ENCODE measurements around the gene SMAD3.
"Not testable (repeated sequence)": the region's sequence is repeated elsewhere in the genome, so short reads cannot be mapped to it uniquely, and the experiment has no call there.

The SMAD3 gene

DNA sequence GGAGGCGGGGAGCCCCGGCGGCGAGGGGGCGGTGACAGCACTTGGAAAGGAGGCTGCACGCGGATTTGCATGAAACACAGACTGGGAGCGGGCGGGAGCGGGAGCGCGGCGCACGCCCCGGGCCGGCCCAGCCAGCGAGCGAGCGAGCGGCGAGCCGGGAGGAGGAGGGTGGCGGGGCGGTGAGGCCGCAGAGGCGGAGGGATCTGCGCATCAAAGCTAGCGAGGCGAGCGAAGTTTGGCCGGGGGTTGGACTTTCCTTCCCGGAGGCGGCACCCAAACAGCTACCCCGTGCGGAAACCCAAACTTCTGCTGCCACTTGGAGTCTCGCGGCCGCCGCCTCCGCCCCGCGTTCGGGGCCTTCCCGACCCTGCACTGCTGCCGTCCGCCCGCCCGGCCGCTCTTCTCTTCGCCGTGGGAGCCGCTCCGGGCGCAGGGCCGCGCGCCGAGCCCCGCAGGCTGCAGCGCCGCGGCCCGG lies at the start of gene SMAD3:
Gene SMAD3 (plus strand): TSS at position 72 of the 475 bp plus-strand sequence. CDS start 553 bp downstream, outside the sequence.
- DNase-seq (ENCODE audit: low read depth) = peak; percentile 72

DNA sequence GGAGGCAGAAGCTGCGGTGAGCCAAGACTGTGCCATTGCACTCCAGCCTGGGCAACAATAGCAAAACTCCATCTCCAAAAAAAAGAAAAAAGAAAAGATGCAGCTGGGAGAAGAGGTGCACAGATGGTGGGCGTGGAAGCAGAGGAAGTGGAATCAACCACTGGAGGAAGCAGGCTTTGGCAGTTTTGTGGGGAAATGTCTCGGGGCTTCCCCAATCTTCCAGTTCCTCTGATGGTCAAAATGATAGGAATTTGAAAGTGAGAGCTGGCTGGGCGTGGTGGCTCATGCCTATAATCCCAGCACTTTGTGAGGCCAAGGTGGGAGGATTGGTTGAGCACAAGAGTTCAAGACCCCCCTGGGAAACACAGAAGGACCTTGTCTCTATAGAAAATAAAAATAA lies 48.1 kb upstream of the SMAD3 start:
- no peak for DNase-seq (ENCODE audit: low read depth)

DNA sequence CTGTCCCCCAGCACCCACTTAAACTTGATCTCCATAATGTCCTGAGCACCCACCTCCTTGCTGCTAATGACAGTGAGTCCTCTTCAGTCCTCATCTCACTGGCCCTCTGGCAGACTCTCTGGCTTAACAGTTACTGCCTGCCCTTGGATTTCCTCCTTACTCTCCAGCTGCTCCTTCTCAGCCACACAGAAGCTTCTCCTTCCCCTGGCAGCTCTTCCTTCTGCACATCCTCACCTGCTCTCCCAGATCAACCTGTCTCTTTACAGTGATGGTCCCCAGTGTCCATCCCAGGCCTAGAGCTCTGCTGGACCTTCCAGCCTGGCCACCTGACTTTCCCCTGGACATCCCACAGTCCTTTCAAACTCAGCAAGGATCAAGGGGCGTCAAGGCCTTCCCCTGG lies 47.4 kb upstream of the SMAD3 start:
- no peak for DNase-seq (ENCODE audit: low read depth)

DNA sequence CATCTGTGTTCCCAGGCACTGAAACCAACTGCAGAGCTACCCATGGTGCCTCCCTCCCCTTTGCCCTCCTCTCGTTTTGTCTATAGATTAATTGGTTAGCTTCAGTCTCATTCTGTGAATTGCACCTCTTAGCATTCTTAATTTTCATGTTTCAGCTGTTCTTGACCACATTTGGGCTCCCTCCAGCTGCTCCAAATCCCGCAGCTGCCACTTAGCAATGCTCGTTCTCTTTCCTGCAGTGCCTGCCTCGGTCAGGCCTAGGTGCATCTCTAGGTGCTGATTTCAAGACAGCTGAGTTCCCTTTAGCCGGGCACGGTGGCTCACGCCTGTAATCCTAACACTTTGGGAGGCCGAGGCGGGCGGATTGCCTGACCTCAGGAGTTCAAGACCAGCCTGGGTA lies 47.0 kb upstream of the SMAD3 start:
- DNase-seq (ENCODE audit: low read depth) = no peak

DNA sequence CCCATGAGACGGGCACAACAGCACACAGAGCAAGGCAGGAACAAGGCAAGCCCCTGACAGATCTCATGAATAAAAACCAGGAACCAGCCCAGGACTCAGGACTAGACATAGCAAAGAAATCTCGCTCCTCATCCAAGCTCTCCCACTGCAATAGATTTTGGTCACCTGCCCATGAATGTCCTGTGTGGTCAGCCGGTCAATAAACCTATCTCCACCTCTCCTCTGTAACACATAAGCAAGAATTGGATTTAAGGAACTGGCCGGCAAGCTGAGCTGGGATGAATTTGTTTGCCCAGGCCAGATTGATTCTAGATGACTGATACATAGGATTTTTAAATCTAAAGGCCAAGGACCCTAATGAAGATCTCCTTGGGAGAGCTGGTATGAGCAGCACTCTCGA lies 46.3 kb upstream of the SMAD3 start:
- no peak for DNase-seq (ENCODE audit: low read depth)

DNA sequence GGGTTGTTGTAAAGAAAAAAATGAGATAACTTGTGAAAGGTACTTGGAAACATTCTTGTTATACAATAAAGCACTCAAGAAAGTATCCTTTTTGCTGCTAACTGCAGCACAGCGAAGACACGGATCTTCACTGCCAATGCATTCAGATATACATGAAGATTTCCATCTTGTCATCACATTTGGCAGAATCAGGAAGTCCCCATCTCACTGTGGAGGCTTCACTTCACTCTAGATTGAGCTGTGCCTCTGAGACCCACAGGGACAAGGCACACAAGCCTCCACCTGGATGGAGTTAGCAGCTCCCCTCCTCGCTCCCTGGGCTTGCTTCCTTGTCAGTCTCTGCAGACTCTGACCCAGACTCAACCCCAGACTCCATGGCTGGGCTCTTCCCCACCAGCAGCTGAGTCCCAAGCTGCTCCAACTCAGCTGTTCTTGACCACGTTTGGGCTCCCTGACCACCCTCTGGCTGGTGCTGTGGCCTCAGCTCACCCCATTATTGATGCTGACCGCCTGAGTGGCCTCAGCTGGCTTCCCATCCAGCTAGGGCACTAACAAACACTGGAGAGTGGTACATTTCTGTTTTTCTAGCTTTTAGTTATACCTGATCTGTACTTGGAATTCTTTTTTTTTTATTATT lies 45.4 kb upstream of the SMAD3 start:
- DNase-seq (ENCODE audit: low read depth) = no peak

DNA sequence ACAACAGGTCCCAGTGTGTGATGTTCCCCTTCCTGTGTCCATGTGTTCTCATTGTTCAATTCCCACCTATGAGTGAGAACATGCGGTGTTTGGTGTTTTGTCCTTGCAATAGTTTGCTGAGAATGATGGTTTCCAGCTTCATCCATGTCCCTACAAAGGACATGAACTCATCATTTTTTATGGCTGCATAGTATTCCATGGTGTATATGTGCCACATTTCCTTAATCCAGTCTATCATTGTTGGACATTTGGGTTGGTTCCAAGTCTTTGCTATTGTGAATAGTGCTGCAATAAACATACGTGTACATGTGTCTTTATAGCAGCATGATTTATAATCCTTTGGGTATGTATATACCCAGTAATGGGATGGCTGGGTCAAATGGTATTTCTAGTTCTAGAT lies 44.7 kb upstream of the SMAD3 start:
- not testable (repeated sequence) for DNase-seq (ENCODE audit: low read depth)

DNA sequence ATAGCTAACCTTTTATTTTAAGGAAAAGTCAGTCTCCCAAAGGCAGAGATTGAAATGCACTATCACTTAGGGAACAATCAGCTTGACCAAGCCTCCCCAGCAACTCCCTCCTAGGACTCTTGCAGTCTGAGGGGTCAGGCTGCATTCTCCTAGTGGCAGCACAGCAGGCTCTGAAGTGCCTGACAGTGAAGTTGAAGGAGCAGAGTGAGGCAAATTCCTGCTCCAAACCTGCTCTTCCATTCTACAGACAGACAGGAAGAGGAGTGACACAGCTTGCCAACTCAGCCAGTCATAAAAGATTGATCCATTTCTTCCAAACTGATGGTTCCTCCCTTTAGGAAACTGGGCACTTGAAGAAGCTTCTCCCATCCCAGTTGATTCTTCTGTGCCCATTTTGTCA lies 43.9 kb upstream of the SMAD3 start:
- DNase-seq (ENCODE audit: low read depth) = no peak

DNA sequence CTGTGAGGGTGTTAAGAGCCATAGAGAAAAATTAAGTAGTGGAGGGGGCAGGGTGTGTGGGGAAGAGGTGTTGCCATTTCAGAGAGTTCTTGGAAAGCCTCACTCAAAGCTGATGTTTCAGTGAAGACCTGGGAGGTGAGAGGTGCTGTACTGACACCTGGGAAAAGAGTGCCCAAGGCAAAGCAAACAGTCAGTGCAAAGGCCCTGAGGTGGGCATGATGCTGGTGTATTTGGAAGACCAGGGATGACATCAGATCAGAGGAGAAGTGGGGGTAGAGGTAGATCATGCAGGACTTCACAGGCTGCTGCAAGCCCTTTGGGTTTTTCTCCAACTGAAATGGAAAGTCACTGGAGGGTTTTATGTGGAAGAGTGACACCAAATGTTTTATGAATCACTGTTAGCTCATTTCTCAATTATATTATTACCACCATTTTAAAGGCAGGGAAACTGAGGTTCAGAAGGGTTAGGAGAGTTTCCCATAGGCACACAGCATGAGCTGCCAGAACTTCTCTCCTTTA lies 42.8 kb upstream of the SMAD3 start:
- DNase-seq (ENCODE audit: low read depth) = no peak

DNA sequence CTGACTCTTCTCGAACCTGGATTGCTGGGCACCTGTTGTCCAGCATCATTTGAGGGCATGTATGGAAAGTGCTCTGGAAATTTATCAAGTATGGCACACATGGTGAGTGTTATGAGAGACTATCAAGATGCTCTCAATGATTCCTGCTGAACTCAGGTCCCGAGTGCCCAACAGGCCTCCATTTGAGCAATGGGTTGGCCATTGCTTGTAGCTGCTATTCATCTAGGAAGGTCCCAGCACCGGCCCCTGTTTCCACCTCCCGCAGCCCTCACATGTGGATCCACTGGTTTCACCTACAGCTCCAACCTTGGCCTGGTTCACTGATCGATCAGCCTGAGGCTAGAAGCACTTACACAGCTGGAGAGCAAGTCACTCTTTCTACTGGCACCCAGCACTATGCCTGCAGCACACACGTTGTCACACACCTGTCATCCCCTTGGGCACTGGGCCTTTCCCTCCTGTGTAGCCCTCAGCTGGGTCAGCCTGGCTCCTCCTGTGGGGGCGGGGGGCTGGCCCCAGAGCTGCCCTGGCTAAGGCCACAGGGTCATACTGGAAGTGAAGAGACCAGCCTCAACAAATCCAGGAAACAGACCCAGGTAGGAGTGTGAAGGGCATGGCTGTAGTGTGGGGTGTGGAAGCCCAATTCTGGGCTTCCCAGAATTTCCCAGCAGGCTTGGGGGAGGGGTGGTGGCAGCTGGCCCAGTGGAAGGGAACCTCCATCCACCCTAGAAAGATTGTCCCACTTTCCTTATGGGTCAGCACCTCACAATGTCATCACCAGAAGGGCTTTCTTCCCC lies 41.7 kb upstream of the SMAD3 start:
- DNase-seq (ENCODE audit: low read depth) = no peak

DNA sequence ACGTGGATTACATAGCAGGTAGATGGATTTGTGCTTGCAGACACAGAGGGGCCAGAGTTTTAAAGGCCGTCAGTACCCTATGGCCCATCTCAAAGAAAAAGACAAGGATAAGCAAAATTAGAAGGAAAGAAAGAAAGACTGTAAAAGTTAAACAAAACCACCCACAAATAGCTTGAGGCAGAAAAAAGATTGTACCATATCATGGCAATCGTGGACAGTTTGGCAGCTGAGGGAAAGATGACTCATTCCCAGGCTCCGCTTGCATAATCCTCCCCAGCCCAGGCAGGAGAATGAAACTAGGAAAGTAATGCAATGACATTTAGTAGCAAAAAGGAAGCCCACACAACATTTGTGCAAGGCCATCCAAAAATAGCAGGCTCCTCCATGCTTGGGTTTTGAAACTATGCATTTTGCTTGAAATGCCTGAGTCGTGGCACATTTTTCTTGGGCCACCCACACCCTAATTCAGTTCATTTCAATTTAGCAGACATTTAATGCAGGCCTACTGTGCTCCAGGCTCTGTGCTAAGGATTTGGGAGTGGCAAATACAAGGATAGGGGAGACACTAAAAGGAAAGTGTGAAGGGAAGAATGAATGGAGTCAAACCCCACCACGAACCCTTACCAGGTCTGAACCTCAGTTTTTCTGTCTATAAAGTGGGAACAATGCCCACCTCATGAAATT lies 40.9 kb upstream of the SMAD3 start:
- DNase-seq (ENCODE audit: low read depth) = peak; percentile 91

DNA sequence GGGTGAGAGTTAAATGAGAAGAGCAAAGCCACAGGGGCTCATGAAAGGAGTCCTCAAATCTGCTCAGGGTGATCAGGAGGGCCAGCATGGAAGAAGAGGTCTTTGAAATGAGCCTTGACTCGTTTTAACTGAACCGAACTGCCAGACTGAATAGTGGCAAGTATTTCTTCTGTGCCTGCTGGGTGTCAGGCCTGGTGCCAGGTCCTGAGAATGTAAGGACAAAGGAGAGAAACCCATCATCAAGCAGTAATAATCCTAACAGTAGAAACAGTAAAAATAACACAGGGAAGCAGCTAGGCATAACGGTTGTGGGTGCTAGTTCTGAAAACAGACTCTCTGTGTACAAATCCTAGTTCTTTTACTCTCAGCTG lies 40.4 kb upstream of the SMAD3 start:
- no peak for DNase-seq (ENCODE audit: low read depth)

DNA sequence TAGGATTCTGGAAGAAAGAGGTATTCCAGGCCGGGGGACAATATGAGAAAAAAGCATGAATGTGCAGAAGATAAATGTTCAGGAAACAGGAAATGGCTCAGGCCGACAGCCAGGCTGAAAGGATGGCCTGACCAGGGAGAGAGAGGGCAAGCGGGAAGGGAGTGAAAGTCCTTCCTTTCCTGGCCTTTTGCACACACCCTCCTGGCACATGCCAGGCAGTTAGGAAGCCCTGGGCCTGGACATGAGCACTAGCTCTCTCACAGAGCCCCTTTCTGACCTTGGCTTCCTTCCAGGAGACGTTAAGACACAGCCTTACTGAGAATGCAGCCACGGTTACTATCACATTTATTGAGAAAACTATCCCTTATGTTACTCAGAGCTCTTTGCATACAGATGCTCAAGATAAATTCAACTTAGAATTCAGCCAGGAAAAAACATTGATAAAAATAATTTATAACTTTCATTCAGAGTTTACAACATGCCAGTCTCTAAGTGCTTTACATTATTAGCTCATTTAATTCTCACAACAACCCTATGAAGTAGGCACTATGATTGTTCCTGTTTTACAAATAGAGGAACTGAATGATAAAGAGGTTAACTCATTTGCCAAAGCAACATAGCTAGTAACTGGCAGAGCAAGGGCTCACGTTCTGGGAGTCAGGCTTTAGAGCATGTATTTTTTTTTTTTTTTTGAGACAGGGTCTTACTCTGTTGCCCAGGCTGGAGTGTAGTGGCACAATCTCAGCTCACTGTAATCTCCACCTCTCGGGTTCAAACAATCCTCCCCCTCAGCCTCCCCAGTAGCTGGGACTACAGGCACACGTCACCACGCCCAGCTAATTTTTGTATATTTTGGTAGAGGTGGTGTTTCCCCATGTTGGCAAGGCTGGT lies 39.4 kb upstream of the SMAD3 start:
- DNase-seq (ENCODE audit: low read depth) = no peak

DNA sequence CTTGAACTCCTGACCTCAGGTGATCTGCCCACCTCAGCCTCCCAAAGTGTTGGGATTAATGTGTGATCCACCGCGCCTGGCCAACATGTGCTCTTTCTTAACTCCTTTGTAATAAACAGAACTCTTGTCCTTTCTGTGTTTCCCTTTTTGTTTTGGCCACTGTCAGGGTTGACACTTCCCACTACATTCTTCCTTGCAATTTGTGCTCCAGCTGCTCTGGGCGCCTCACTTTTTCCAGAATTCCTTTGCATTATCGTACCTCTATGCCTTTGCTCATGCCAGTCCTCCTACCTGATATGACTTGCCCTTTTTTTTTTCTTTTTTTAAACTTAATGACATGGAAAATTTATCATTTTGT lies 38.8 kb upstream of the SMAD3 start:
- no peak for DNase-seq (ENCODE audit: low read depth)

DNA sequence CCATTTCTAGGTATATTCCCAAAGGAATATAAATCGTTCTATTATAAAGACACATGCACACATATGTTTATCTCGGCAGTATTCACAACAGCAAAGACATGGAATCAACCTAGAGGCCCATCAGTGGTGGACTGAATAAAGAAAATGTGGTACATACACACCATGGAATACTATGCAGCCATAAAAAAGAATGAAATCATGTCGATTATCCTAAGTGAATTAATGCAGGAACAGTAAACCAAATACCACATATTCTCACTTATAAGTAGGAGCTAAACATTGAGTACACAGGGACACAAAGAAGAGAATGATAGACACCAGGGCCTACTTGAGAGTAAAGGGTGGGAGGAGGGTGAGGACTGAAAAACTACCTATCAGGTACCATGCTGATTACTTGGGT lies 37.0 kb upstream of the SMAD3 start:
- DNase-seq (ENCODE audit: low read depth) = not testable (repeated sequence)

DNA sequence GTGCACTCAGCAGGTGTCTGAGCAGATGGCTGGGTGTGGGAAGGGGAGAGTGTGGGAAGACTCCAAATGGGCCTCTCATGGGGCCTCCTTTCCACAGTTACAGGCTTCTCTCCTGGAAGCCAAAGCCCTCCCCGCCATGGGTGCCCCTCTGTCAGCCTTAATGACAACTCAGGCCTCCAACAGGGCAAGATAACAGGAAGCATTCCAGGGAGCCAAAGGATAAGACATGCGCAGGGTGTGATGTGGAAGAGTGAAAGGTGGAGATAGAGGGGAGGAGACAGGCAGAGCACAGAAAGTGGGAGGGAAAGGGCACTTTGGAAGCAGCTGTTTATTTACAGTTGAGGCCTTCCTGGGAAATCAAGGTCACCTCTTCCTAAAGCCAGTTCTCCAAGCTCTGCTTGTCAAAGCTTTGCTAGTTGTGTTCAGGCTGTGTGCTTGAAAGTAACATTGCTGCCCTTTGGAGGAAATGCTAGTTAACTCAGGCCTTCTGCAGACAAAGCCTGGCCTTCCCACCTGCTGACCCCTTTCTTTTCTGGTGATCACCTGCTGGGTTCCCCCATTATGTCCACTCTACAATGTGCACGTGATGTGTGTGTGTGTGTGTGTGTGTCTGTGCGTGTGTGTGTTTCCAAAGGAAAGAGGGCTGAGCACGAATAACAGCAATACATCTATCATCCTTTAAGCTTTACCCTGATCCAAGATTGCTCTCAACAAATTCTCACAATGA lies 35.2 kb upstream of the SMAD3 start:
- DNase-seq (ENCODE audit: low read depth) = no peak

DNA sequence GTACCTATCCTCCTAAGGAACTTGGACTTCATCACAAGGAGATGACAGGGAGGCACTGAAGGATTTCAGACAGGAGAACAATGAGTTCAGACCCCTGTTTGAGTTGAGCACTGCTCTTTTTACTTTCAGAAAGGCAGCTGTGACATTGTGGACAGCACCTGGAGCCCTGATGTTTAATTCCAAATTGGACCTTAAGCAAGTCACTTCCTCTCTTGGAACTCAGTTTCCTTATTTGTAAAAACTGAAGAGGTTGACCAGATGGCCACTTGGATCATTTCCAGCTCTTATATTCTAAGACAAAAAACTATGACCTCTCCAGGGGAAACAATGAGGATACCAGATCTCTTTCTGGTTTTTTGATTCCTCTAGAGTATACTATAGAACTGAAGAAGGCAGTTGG lies 34.1 kb upstream of the SMAD3 start:
- DNase-seq (ENCODE audit: low read depth) = no peak

DNA sequence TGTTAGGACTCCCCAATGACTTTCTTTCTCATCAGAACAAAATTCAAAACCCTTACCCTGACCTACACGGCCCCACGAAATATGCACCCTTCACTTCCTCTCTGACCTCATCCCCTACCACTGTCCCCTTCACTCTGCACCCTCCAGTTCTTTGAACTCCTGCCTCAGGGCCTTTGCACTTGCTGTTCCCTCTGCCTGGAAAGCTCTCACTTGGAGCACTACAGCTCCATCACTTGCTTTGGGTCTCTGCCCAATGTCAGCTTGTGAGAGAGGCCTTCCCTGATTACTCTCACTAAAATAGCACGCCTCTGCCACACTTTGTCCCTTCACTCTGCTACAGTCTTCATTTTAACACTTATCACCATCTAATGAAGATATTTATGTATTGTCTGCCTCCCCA lies 32.8 kb upstream of the SMAD3 start:
- DNase-seq (ENCODE audit: low read depth) = no peak

DNA sequence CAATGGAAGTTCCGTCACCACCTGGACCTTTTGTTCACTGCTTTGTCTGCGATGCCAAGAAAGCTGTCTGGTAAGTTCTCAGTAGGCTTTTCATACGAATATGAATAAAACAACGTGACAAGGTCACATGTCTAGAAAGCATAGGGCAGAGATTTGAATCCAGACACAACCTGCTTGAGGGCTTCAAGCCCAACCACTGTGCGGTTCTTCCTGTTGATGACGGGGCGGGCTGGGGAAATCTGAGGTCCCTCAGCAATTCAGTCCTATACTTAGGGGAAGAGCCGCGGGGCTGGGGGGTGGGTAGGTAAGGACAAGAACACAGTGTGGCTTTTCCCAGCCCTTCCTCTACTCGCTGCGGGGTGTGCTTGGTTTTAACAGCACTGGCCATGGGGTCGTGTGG lies 32.4 kb upstream of the SMAD3 start:
- no peak for DNase-seq (ENCODE audit: low read depth)

DNA sequence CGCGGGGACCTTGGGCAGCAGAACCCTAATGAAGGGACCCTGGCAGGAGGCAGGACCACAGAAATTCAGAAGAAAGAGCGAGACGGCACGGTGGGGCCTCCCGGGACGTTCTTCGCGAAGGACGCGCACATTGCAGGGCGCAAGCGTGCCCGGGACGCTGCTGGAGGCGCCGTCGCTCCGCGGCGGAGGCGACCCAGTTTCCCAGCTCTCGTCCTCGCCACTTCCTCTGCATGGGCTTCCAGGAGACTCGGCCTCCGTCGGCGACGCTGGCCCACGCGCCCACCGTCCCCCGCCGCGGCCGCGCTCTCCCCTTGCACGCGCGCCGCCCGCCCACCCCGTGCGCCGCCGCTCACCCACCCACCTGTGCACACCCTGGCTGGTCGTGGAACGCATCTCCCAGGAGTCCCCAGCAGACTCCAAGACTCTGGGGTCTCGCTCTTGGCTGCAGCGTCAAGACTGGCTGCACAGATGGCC lies 31.8 kb upstream of the SMAD3 start:
- DNase-seq (ENCODE audit: low read depth) = no peak

DNA sequence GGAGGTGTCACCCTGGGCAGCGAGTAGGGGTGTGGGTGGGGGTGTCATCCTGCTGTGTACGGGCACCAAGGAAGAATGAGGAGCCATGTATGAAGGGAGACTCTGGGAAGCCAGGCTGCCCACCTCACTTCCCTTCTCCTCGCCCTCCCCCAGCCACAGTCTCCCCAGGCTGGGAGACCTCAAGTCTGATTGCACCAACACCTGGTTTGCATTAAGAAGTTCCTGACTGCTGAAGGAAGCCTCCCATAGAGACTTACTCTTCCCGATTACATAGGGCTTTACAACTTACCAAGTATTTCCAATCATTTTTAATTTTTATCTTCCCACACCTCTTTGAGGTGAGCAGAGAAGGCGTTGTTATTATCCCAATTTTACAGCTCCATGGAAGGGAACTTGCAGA lies 29.5 kb upstream of the SMAD3 start:
- DNase-seq (ENCODE audit: low read depth) = no peak

Data from GM04503 (cell line).